Tibial nerve (tissue), 3 donors: ENCODE data around the gene SYNPO2.

ENCODE experiments used
- POLR2A ChIP-seq, 2 donors: fragments of 450-650 bp; IDR thresholded peaks; one replicate each; pipeline ENCODE4 v1.6.1; 2017; ENCODE audit warnings: antibody characterized with exemption in 2 of 2, mild to moderate bottlenecking in 2 of 2, moderate library complexity in 2 of 2
- TF ChIP-seq, protein P1 (sequence below), 5 experiments: fragments of 200-600 bp in 3 of 5; fragments of 450-650 bp in 2 of 5; sonication (generic) in 3 of 5; IDR thresholded peaks; one replicate each; pipeline ENCODE4 v1.5.1; 2016 to 2019; ENCODE audit warnings: antibody characterized with exemption in 5 of 5, mild to moderate bottlenecking in 3 of 5, moderate library complexity in 2 of 5

DNA sequence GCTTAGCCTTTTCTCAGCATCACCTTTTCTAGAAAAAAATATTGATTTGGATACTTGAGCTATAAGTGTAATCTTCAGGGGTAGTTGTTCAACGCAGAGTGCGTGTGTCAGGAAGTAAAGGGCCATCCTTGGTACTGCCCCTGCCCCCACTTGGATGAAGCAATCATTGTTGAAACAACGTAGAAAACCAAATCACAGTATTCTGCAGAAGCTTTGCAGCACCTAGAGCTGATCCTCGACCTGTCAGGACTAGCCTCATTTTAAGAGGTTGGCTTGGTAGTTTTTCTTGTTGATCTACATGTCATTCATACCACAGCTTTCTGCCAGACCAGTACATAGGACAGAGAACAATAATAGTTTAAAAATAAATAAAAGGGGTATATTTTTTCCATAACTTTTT is 181.6 kb downstream of the SYNPO2 start:
- TF ChIP-seq, protein P1, sequence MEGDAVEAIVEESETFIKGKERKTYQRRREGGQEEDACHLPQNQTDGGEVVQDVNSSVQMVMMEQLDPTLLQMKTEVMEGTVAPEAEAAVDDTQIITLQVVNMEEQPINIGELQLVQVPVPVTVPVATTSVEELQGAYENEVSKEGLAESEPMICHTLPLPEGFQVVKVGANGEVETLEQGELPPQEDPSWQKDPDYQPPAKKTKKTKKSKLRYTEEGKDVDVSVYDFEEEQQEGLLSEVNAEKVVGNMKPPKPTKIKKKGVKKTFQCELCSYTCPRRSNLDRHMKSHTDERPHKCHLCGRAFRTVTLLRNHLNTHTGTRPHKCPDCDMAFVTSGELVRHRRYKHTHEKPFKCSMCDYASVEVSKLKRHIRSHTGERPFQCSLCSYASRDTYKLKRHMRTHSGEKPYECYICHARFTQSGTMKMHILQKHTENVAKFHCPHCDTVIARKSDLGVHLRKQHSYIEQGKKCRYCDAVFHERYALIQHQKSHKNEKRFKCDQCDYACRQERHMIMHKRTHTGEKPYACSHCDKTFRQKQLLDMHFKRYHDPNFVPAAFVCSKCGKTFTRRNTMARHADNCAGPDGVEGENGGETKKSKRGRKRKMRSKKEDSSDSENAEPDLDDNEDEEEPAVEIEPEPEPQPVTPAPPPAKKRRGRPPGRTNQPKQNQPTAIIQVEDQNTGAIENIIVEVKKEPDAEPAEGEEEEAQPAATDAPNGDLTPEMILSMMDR (IDR thresholded peaks at IDR 0.05) = no peak
- TF ChIP-seq POLR2A (IDR thresholded peaks at IDR 0.05) = no peak
